ENCODE results near the gene GPC5. TPM values are rescaled to one million over a fixed set of nuclear protein-coding genes. Genes with fewer than 3 reads are reported as not detected.

The GPC5 gene
- total RNA-seq, 2 experiments from 2014 or later, result 0.14 TPM; not detected in 1

GRCh38 chr13:92297971-92298942 lies 899.8 kb downstream of the GPC5 start:
- no peaks in the 10 kb centered on the region for H3K4me1 Mint-ChIP-seq
- H3K27me3 Mint-ChIP-seq, result no peaks in the 10 kb centered on the region
- ATAC-seq (ENCODE audit: low read depth), result no peak
- no peak for DNase-seq
- peaks cover 5% of the 10 kb centered on the region for H3K9me3 Mint-ChIP-seq
- no peak overlapping the region for H3K27ac Mint-ChIP-seq
- no peak overlapping the region for H3K4me3 Mint-ChIP-seq
- no peaks in the 10 kb centered on the region for H3K36me3 Mint-ChIP-seq
- POLR2A ChIA-PET, result no interaction called here

GRCh38 chr13:92300651-92301050 lies 902.2 kb downstream of the GPC5 start:
- Mint-ChIP-seq H3K4me3 (no peak overlapping the region), H3K9me3 (peaks cover 4% of the 10 kb centered on the region), H3K4me1 (no peaks in the 10 kb centered on the region), H3K27ac (no peak overlapping the region), H3K36me3 (no peaks in the 10 kb centered on the region), H3K27me3 (no peaks in the 10 kb centered on the region)
- no peak for ATAC-seq (ENCODE audit: low read depth)
- POLR2A ChIA-PET, result no interaction called here
- DNase-seq, result no peak

- Mint-ChIP-seq H3K27me3 (no peaks in the 10 kb centered on the region), H3K4me1 (no peaks in the 10 kb centered on the region), H3K9me3 (peaks cover 2% of the 10 kb centered on the region), H3K4me3 (no peak overlapping the region), H3K27ac (no peak overlapping the region), H3K36me3 (no peaks in the 10 kb centered on the region)
- ATAC-seq (ENCODE audit: low read depth), result no peak
- POLR2A ChIA-PET, result no interaction called here
- DNase-seq, result no peak
Observed at GRCh38 chr13:92303428-92303827, 905.0 kb downstream of the GPC5 start.

GRCh38 chr13:92307752-92308151 lies 909.3 kb downstream of the GPC5 start:
- Mint-ChIP-seq H3K36me3 (no peaks in the 10 kb centered on the region), H3K27ac (no peak overlapping the region), H3K4me1 (no peaks in the 10 kb centered on the region), H3K4me3 (no peak overlapping the region), H3K27me3 (no peaks in the 10 kb centered on the region), H3K9me3 (peaks cover 2% of the 10 kb centered on the region)
- POLR2A ChIA-PET, result no interaction called here
- DNase-seq, result no peak
- no peak for ATAC-seq (ENCODE audit: low read depth)

- POLR2A ChIA-PET, result no interaction called here
- no peaks in the 10 kb centered on the region for H3K4me1 Mint-ChIP-seq
- no peak for DNase-seq
- H3K27ac Mint-ChIP-seq, result no peak overlapping the region
- H3K36me3 Mint-ChIP-seq, result no peaks in the 10 kb centered on the region
- no peaks in the 10 kb centered on the region for H3K27me3 Mint-ChIP-seq
- H3K9me3 Mint-ChIP-seq, result peaks cover 2% of the 10 kb centered on the region
- no peak overlapping the region for H3K4me3 Mint-ChIP-seq
- no peak for ATAC-seq (ENCODE audit: low read depth)
Observed at GRCh38 chr13:92312823-92313222, 914.4 kb downstream of the GPC5 start.

- Mint-ChIP-seq H3K4me1 (no peaks in the 10 kb centered on the region), H3K36me3 (no peaks in the 10 kb centered on the region), H3K9me3 (peaks cover 2% of the 10 kb centered on the region), H3K27me3 (no peaks in the 10 kb centered on the region), H3K4me3 (no peak overlapping the region), H3K27ac (no peak overlapping the region)
- POLR2A ChIA-PET, result no interaction called here
- DNase-seq (no peak), ATAC-seq (ENCODE audit: low read depth) (no peak)
Observed at GRCh38 chr13:92313382-92313781, 915.0 kb downstream of the GPC5 start.

GRCh38 chr13:92315265-92315664 lies 916.8 kb downstream of the GPC5 start:
- no peaks in the 10 kb centered on the region for H3K36me3 Mint-ChIP-seq
- POLR2A ChIA-PET, result no interaction called here
- no peaks in the 10 kb centered on the region for H3K4me1 Mint-ChIP-seq
- ATAC-seq (ENCODE audit: low read depth) (no peak), DNase-seq (no peak)
- no peaks in the 10 kb centered on the region for H3K27me3 Mint-ChIP-seq
- no peak overlapping the region for H3K27ac Mint-ChIP-seq
- peaks cover 2% of the 10 kb centered on the region for H3K9me3 Mint-ChIP-seq
- no peak overlapping the region for H3K4me3 Mint-ChIP-seq

- Mint-ChIP-seq H3K9me3 (peaks cover 2% of the 10 kb centered on the region), H3K27ac (no peak overlapping the region), H3K36me3 (no peaks in the 10 kb centered on the region), H3K4me1 (no peaks in the 10 kb centered on the region), H3K27me3 (no peaks in the 10 kb centered on the region), H3K4me3 (no peak overlapping the region)
- DNase-seq, result no peak
- POLR2A ChIA-PET, result no interaction called here
- ATAC-seq (ENCODE audit: low read depth), result no peak
Observed at GRCh38 chr13:92316030-92316429, 917.6 kb downstream of the GPC5 start.

GRCh38 chr13:92317066-92317465 lies 918.6 kb downstream of the GPC5 start:
- ATAC-seq (ENCODE audit: low read depth) (no peak), DNase-seq (no peak)
- POLR2A ChIA-PET, result no interaction called here
- Mint-ChIP-seq H3K27me3 (no peaks in the 10 kb centered on the region), H3K27ac (no peak overlapping the region), H3K36me3 (no peaks in the 10 kb centered on the region), H3K4me3 (no peak overlapping the region), H3K9me3 (peaks cover 2% of the 10 kb centered on the region), H3K4me1 (no peaks in the 10 kb centered on the region)

GRCh38 chr13:92320323-92320722 lies 921.9 kb downstream of the GPC5 start:
- no peak overlapping the region for H3K27ac Mint-ChIP-seq

GRCh38 chr13:92321174-92321573 lies 922.8 kb downstream of the GPC5 start:
- H3K4me3 Mint-ChIP-seq, result no peak overlapping the region
- H3K27ac Mint-ChIP-seq, result no peak overlapping the region
- no peaks in the 10 kb centered on the region for H3K27me3 Mint-ChIP-seq
- ATAC-seq (ENCODE audit: low read depth) (no peak), DNase-seq (no peak)
- POLR2A ChIA-PET, result no interaction called here
- no peaks in the 10 kb centered on the region for H3K9me3 Mint-ChIP-seq
- H3K4me1 Mint-ChIP-seq, result no peaks in the 10 kb centered on the region
- no peaks in the 10 kb centered on the region for H3K36me3 Mint-ChIP-seq

More at GRCh38 chr13:92320323-92320722, 921.9 kb downstream of the GPC5 start:
- DNase-seq (no peak), ATAC-seq (ENCODE audit: low read depth) (no peak)
- H3K27me3 Mint-ChIP-seq, result no peaks in the 10 kb centered on the region
- no peaks in the 10 kb centered on the region for H3K4me1 Mint-ChIP-seq
- no peaks in the 10 kb centered on the region for H3K36me3 Mint-ChIP-seq
- H3K4me3 Mint-ChIP-seq, result no peak overlapping the region
- H3K9me3 Mint-ChIP-seq, result no peaks in the 10 kb centered on the region
- POLR2A ChIA-PET, result no interaction called here

- POLR2A ChIA-PET, result no interaction called here
- H3K27me3 Mint-ChIP-seq, result no peaks in the 10 kb centered on the region
- H3K36me3 Mint-ChIP-seq, result no peaks in the 10 kb centered on the region
- peaks cover 7% of the 10 kb centered on the region for H3K9me3 Mint-ChIP-seq
- no peak overlapping the region for H3K27ac Mint-ChIP-seq
- no peak for ATAC-seq (ENCODE audit: low read depth)
- H3K4me3 Mint-ChIP-seq, result no peak overlapping the region
- H3K4me1 Mint-ChIP-seq, result no peaks in the 10 kb centered on the region
- DNase-seq, result no peak
Observed at GRCh38 chr13:92345627-92346026, 947.2 kb downstream of the GPC5 start.

- Mint-ChIP-seq H3K27ac (no peak overlapping the region), H3K36me3 (no peaks in the 10 kb centered on the region), H3K27me3 (no peaks in the 10 kb centered on the region), H3K9me3 (peaks cover 7% of the 10 kb centered on the region), H3K4me1 (no peaks in the 10 kb centered on the region), H3K4me3 (no peak overlapping the region)
- DNase-seq (no peak), ATAC-seq (ENCODE audit: low read depth) (no peak)
- POLR2A ChIA-PET, result no interaction called here
Observed at GRCh38 chr13:92346046-92346445, 947.6 kb downstream of the GPC5 start.

GRCh38 chr13:92354583-92354982 lies 956.2 kb downstream of the GPC5 start:
- ATAC-seq (ENCODE audit: low read depth), result no peak

More at GRCh38 chr13:92354583-92354982, 956.2 kb downstream of the GPC5 start:
- no peaks in the 10 kb centered on the region for H3K36me3 Mint-ChIP-seq
- no peaks in the 10 kb centered on the region for H3K4me1 Mint-ChIP-seq
- no peak overlapping the region for H3K4me3 Mint-ChIP-seq
- H3K27ac Mint-ChIP-seq, result no peak overlapping the region
- no peak for DNase-seq
- no peaks in the 10 kb centered on the region for H3K27me3 Mint-ChIP-seq
- H3K9me3 Mint-ChIP-seq, result peaks cover 9% of the 10 kb centered on the region
- POLR2A ChIA-PET, result no interaction called here
